ENCODE data around the gene NFIC.
"Not testable (repeated sequence)": the region's sequence is repeated elsewhere in the genome, so short reads cannot be mapped to it uniquely, and the experiment has no call there.

NFIC gene

DNA sequence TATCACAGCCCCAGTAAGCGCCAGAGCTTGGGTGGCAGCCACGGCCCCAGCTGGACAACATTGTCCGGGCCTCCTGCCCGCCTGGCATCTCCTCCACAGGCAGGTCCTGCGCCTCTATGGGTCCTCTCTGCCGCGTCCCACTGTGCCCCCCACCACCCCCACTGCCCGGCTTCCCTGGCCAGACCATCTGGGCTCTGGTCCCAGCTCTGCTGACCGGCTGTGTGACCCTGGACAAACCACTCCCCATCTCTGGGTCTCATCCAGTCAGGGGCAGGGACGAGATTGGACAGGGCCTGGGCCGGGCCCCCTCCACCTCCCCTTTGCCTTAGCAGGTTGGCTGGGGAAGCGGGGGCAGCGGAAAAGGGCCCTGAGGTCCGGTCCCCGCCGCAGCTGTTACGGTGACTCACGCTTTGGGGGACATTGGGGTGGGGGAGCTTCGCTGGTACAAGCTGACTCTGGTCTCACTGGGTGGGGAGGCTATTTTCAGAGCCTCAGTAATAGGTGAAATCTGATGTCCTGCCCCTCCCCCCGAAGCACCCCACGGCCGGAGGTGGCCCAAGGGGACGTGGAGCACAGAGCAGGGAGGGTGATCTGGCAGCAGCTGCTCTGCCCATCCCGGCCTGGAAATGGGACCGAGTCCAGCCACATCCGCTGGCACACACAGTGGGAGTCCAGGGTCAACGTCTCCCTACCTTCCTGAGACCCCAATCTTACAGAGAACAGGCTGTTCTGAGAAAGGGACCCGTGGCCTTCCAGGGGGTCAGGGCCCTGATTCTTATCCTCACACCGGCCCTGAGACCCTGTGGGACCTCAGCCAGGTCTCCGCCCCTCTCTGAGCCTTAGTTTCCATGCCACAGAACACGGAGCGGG, 9.1 kb downstream of the NFIC start:
- DNase-seq, result no peak

- not testable (repeated sequence) for DNase-seq
These were observed 9.7 kb downstream of the NFIC start for GRCh38 chr19:3376091-3376455.

- no peak for DNase-seq
These were observed 12.2 kb downstream of the NFIC start for GRCh38 chr19:3378352-3379150.

DNA sequence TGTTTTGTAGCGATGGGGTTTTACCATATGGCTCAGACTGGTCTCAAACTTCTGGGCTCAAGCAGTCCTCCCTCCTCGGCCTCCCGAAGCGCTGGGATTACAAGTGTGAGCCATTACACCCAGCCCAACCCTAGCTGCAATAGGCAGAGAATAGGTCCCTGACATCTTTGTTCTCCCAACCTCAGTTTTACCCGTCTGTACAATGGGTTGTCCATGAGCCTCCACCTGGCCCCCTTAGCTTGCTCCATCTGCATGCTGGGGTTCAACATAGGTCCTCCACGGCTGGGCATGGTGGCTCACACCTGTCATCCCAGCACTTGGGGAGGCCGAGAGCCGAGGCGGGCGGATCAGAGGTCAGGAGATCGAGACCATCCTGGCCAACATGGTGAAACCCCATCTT, 14.4 kb downstream of the NFIC start:
- DNase-seq, result no peak

DNA sequence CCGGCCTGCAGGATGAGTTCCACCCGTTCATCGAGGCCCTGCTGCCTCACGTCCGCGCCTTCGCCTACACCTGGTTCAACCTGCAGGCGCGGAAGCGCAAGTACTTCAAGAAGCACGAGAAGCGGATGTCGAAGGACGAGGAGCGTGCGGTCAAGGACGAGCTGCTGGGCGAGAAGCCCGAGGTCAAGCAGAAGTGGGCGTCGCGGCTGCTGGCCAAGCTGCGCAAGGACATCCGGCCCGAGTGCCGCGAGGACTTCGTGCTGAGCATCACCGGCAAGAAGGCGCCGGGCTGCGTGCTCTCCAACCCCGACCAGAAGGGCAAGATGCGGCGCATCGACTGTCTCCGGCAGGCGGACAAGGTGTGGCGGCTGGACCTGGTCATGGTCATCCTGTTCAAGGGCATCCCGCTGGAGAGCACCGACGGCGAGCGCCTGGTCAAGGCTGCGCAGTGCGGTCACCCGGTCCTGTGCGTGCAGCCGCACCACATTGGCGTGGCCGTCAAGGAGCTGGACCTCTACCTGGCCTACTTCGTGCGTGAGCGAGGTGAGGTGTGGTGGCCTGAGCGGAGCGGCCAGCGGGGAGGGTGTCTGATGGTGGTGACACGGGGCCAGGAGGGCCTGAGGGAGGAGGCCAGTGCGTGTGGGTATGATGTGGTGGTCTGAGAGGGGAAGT, 15.5 kb downstream of the NFIC start:
- DNase-seq, result no peak

- no peak for DNase-seq
These were observed 16.2 kb downstream of the NFIC start for GRCh38 chr19:3382460-3383100.

- no peak for DNase-seq
These were observed 16.8 kb downstream of the NFIC start for GRCh38 chr19:3383121-3383722.

- no peak for DNase-seq
These were observed 20.3 kb downstream of the NFIC start for GRCh38 chr19:3386447-3387234.

GRCh38 chr19:3387645-3388589, 21.5 kb downstream of the NFIC start:
- DNase-seq, result peak; percentile 75 to 89

DNA sequence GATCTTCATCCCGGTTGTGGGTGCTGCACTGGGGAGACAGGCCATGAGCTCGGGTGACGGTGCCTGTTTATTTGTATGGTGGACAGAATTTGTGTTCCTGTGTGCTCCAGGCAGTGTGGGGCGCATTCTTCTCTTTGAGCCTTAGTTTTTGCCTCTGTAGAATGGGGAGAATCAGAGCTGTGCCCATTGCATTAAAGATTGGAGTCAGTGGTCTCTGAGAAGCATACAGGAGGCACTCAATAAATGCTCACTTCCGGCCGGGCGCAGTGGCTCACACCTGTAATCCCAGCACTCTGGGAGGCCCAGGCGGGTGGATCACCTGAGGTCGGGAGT, 23.0 kb downstream of the NFIC start:
- no peak for DNase-seq

DNA sequence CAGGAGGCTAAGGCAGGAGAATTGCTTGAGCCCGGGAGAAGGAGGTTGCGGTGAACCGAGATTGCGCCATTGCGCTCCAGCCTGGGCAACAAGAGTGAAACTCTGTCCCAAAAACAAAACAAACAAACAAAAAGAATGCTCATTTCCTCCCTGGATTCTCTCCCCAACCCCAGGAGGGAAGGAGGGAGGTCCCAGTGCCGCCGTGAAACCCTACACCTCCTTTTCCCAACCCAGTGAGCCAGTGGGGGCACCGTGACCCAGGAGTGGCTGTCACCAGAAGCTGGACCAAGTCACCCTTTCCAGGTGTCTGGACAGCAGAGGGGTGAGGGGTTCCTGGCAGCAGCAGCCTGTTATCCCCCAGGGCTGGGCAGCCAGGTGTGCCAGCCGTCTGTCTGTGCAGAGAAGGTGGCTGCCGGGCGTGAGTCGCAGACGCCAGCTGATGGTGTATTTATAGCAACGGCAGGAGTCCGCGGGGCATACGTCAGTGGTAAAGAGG, 23.5 kb downstream of the NFIC start:
- peak; percentile 67 to 82 for DNase-seq

GRCh38 chr19:3391911-3392310, 25.5 kb downstream of the NFIC start:
- DNase-seq, result not testable (repeated sequence)

DNA sequence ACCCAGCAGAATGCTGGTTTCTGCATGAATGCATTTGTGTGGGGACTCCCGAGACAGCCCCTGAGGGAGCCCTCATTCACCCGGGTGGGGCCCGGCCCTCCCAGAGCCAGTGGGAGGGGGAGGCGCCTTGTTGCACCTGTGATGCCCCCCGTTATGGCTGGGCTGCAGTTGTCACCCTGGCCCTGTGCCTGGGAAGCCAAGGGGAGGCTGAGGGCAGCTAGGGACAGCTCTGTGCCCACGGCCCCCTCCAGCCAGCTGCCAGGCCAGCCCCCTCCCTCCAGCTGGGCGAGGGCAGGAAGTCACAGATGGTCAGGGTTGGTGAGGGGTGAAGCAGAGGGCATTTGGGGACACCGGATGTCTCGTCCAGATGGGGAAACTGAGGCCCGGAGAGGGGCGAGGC, 26.1 kb downstream of the NFIC start:
- DNase-seq, result no peak

DNA sequence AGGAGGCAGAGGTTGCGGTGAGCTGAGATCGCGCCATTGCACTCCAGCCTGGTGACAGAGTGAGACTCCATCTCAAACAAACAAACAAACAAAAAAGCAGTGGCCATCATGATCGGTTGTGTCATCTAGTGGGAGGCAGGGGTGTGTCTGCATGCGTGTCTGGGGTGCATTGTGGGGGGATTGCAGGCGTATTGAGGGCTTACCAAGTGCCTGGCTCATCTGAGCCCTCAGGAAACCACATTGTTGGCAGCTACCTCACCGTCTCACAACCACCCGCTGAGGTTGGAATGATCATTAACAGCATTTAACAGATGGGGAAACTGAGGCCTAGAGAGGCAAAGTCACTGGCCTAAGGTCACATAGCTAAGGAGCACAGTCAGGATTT, 30.5 kb downstream of the NFIC start:
- no peak for DNase-seq

DNA sequence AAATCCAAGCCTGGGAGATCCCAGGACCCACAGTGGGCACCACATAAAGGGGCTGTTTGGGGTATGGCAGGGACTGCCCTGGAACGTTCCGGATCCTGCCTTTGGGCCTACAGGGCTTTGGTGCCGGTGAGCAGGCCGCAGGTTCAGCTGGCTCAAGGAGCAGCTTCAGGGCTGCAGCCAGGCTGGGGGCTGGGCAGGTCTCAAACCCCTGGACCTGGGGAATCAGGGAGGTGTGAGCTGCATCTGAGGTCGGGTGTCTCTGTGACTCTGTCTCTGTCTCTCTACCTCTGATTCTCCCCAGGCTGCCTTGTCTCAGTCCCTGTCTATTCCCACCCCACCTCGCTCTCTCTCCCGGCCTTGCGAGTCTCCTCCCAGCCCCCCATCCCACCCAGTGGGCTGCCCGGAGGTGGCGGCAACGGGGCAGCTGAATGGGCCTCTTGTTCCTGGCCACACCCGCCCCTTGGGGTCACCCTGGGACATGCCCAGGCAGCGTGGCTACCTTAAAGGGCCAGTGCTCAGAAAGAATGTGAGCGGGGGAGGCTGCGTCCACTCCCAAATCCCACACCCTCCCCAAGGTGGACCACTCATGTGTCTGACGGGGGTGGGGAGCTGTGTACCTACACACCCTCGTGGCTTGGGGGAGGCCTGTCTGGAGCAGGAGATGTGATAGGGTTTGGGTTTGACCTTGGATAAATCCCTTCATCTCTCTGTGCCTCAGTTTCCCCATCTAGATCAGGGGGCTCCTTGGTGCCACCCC, 31.1 kb downstream of the NFIC start:
- DNase-seq, result no peak

- DNase-seq, result no peak
These were observed 31.9 kb downstream of the NFIC start for GRCh38 chr19:3398114-3398899.

DNA sequence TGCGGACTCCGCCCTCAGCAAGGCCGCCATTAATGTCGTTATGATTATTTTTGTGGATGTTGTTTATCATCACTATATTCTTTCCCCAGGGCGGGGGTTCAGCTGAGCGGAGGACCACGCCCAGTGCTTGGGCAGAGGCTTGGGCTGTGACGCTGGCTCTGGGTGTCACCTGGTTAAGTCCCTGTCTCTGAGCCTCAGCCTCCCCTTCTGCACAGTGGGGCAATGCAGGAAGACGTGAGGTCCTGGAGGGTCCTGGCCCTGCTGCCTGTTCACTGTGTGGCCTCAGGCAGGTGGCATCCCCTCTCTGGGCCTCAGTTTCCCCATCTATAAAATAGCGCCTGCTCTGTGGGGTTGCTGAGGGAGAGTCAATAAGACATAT, 32.5 kb downstream of the NFIC start:
- DNase-seq, result no peak

DNA sequence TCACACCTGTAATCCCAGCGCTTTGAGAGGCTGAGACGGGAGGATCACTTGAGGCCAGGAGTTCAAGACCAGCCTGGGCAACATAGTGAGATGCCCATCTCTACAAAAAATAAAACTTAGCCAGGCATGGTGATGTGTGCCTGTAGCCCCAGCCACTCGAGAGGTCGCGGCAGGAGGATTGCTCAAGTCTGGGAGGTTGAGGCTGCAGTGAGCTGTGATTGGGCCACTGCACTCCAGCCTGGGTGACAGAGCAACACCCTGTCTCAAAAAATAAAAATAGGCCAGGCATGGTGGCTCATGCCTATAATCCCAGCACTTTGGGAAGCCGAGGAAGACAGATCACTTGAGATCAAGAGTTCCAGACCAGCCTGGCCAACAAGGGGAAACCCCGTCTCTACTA, 32.9 kb downstream of the NFIC start:
- not testable (repeated sequence) for DNase-seq

All from SHP77 (cell line).